ENCODE measurements around the gene CH25H. TPM values are rescaled to one million over a fixed set of nuclear protein-coding genes. Genes with fewer than 3 reads are reported as not detected.

CH25H gene
- total RNA-seq, 2 donors from 2014 or later, result 0.93 to 2.3 TPM

DNA sequence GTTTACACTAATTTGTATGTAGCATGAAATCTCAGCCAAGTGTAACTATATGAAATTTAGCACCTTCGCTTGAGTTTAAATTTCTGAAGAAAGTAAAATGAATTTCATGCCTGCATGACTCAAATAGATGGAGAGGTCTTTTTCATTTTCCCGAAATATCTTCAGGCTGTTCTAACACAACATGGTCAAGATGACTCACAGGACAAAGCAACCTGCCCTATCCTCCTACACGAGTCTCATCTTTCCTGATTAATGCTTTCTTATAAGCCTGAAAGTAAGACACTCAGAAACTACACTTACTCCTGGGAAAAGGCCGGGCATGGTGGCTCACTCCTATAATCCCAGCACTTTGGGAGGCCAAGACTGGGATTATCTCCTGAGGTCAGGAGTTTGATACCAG is 41.2 kb downstream of the CH25H start:
- intact Hi-C loops (cut with DNase I), result no loop called here

DNA sequence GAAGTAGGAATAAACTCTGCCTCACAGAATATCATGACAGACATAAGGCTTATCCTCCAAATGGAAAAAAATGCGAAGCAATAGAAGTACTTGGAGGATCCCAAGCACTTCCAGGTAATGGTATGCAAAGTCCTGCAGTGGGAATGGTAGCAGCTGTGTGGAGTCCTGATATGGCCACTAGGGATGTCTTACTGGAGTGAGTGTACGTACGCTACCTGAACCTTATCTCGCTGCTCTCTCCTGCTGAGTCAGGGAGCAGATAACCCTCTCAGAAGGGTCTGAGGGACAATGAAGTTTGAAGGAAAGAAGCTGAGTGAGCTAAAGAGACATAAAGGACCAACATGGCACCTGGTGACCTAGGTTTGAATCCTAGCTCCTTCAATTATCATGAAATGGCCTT is 42.2 kb downstream of the CH25H start:
- no peak for DNase-seq (ENCODE audit: low spot score)
- intact Hi-C loops (cut with DNase I), result no loop called here

More for the DNA sequence above, 41.2 kb downstream of the CH25H start:
- DNase-seq (ENCODE audit: low spot score), result no peak

GRCh38 chr10:89164080-89164479 is 43.0 kb downstream of the CH25H start:
- no peak for DNase-seq (ENCODE audit: low spot score)
- intact Hi-C loops (cut with DNase I), result no loop called here

DNA sequence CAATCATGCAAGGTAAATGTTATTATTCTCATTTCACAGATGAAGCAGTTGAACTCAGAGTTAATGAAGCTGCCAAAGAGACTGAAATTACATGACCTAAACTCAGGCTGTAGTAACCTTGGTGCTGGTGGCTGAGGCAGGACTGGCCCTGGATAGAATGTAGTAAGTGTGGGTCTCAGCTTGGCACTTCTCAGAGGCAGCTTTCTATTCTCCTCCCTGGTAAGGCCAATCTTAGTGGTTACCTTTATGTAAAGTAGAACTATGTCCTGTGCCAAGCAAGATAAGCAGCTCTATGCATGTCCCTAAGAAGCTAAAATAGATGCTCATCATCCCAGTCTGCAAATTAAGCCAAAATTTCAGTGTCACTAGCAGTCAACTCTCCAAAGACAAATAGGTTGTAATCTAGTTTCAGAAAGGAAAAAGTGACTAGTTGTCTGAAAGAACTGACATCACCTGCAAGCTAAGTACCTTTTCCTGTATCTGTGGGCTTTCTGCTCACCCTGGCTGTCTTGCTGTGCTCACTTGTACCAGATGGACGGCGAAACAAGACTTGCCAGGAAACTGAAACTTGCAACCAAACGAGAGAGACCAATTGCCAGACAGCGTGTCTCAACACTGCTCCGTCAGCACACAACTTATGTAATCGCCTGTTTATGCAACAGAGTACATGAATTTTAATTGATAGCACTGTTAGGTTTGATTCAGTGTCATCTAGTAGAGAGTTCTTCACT is 43.7 kb downstream of the CH25H start:
- no peak for DNase-seq (ENCODE audit: low spot score)
- intact Hi-C loops (cut with DNase I), result no loop called here

- intact Hi-C loops (cut with DNase I), result no loop called here
- no peak for DNase-seq (ENCODE audit: low spot score)
Observed at GRCh38 chr10:89162596-89162995, 44.5 kb downstream of the CH25H start.

GRCh38 chr10:89160339-89160738 is 46.8 kb downstream of the CH25H start:
- DNase-seq (ENCODE audit: low spot score), result no peak
- intact Hi-C loops (cut with DNase I), result no loop called here

DNA sequence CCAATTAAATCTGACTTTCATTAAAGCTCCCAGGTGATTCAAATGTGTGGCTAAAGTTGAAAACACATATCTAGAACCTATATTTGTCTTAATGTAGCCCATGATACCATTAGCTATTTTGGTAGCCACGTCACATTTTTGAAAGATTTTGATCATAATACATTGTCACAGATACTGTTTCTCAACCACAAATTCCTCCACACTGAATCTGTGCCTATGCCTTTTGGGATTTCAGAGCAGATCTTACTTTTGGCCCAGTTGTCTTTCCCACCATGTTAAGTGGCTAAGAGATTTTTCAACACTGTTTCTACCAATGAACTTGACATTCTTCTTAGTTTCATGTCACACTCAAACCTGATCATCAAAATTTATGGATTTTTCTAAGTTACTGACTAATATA is 47.4 kb downstream of the CH25H start:
- intact Hi-C loops (cut with DNase I), result no loop called here
- DNase-seq (ENCODE audit: low spot score), result no peak

DNA sequence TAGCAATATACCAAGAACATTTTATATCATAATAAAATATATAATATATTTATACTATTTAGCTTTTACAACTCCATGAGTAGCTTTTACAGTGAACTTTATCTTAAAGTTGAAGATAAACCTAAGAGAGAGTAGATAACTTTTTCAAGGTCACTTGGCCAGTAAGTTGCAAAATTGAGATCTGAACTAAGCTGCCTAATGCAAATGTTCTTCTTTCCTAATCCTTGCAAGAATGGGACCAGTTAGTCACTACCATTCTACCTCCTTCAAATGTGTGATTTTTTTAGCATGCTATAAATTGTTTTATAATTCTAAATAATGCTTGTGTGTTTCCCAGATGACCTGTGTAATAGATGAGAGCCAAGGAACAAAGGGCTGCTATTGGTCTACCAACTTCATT is 47.8 kb downstream of the CH25H start:
- no peak for DNase-seq (ENCODE audit: low spot score)
- intact Hi-C loops (cut with DNase I), result no loop called here

- DNase-seq (ENCODE audit: low spot score), result no peak
- intact Hi-C loops (cut with DNase I), result no loop called here
Observed at GRCh38 chr10:89158446-89158845, 48.7 kb downstream of the CH25H start.

DNA sequence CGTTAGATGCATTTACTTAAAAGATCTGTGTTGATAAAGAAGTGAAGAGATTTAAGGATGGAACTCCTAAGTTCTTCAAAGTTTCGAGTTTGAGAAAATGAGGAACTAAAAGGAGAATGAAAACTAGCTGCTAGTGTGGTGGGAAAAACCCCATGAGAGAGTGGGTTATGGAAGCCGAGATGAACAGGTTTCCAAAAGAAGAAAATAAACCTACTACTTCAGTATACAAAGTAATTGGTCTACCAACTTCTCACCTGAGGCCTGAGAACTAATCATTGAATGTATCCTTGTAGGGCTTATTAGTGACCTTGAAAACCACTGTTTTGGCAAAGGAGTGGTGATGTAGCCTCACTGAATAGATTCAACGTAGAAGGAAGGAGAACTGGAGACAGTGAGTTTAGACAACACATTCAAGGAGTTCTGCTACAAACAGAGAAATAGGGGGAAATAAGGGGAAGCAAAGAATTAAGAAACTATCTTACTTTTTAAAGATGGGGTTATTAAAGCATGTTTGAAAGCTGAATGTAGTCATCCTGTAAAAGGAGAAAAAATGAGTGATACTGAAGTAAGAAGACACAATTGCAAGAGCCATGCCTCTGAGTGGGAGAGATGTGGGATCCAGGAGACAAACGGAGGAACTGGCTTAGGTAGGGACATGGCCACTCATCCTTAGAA is 50.8 kb downstream of the CH25H start:
- intact Hi-C loops (cut with DNase I), result no loop called here
- no peak for DNase-seq (ENCODE audit: low spot score)

Other genes with a start within 250 kb of the CH25H start
- 10 to 100 TPM; 30.7 to 40.7 TPM for gene FAS, start 216.5 kb downstream of the CH25H start, total RNA-seq
- gene LIPA, start 44.5 kb upstream of the CH25H start, total RNA-seq, result 10 to 100 TPM; 52.4 to 71.1 TPM
- 1 to 10 TPM; 3.6 to 6.1 TPM for gene IFIT2, start 94.7 kb upstream of the CH25H start, total RNA-seq
- 10 to 100 TPM; 10.5 to 17.0 TPM for gene IFIT3, start 120.7 kb upstream of the CH25H start, total RNA-seq
- gene IFIT1B, start 170.7 kb upstream of the CH25H start, total RNA-seq, result 1 to 10 TPM in 1 of 2 donors, under 1 TPM in 1; 0.14 to 1.1 TPM
- gene IFIT1, start 185.3 kb upstream of the CH25H start, total RNA-seq, result 10 to 100 TPM in 1 of 2 donors, 1 to 10 TPM in 1; 9.8 to 13.8 TPM
- gene IFIT5, start 207.3 kb upstream of the CH25H start, total RNA-seq, result 10 to 100 TPM; 22.4 to 23.2 TPM